Loucy (cell line): ENCODE data around the gene XPNPEP3.
A peak's percentile ranks its signal among the peaks of the same experiment; 100 is the strongest.

Source experiments
- H2AFZ ChIP-seq: fragments of 200-600 bp; sonication (generic); 2 replicates; pipeline ENCODE4 v1.6.0; 2016; ENCODE audit warnings: antibody characterized with exemption, mild to moderate bottlenecking, low read length, moderate library complexity
- H3F3A ChIP-seq: fragments of 200-600 bp; 2 replicates; pipeline ENCODE4 v1.6.0; 2016; ENCODE audit warnings: antibody characterized with exemption, low read depth, mild to moderate bottlenecking
- H3K27me3 ChIP-seq: fragments of 200-600 bp; sonication (generic); 2 replicates; pipeline ENCODE4 v1.6.1; 2014; ENCODE audit warnings: low read length, mild to moderate bottlenecking; ENCODE audit not compliant: insufficient read depth, poor library complexity, severe bottlenecking
- H3K36me3 ChIP-seq: fragments of 200-600 bp; sonication (generic); 2 replicates; pipeline ENCODE4 v1.6.1; 2016; ENCODE audit warnings: low read length; ENCODE audit not compliant: insufficient read depth
- H3K4me1 ChIP-seq: fragments of 200-600 bp; sonication (generic); 2 replicates; pipeline ENCODE4 v1.5.1; 2014; ENCODE audit warnings: low read length, mild to moderate bottlenecking; ENCODE audit not compliant: insufficient read depth, poor library complexity, severe bottlenecking
- H3K4me2 ChIP-seq: fragments of 200-600 bp; sonication (generic); 2 replicates; pipeline ENCODE4 v1.6.0; 2014; ENCODE audit warnings: antibody characterized with exemption, low read length, low read depth, mild to moderate bottlenecking; ENCODE audit not compliant: poor library complexity, severe bottlenecking
- H3K4me3 ChIP-seq: fragments of 200-600 bp; sonication (generic); 2 replicates; pipeline ENCODE4 v1.5.1; 2014; ENCODE audit warnings: low read length, mild to moderate bottlenecking, mixed read lengths; ENCODE audit not compliant: poor library complexity, severe bottlenecking
- H3K79me2 ChIP-seq: fragments of 200-600 bp; sonication (generic); 2 replicates; pipeline ENCODE4 v1.6.1; 2014; ENCODE audit warnings: low read length; ENCODE audit not compliant: insufficient read depth
- H3K9ac ChIP-seq: fragments of 200-600 bp; sonication (generic); 2 replicates; pipeline ENCODE4 v1.6.0; 2014; ENCODE audit warnings: mild to moderate bottlenecking, low read depth, low read length, moderate library complexity; ENCODE audit not compliant: poor library complexity, severe bottlenecking
- H3K9me2 ChIP-seq: fragments of 200-600 bp; sonication (generic); replicated peaks from 2 replicates; pipeline ENCODE4 v1.6.1; 2016; ENCODE audit warnings: low read depth, low read length, mixed read lengths
- H3K9me3 ChIP-seq: fragments of 200-600 bp; sonication (generic); 2 replicates; pipeline ENCODE4 v1.6.1; 2014; ENCODE audit warnings: mild to moderate bottlenecking, antibody characterized with exemption, low read length, low read depth; ENCODE audit not compliant: insufficient read depth
- H4K20me1 ChIP-seq: fragments of 200-600 bp; sonication (generic); 2 replicates; pipeline ENCODE4 v1.6.0; 2014; ENCODE audit warnings: antibody characterized with exemption, low read length, mild to moderate bottlenecking; ENCODE audit not compliant: insufficient read depth, poor library complexity, severe bottlenecking
- EZH2phosphoT487 ChIP-seq: fragments of 200-600 bp; IDR thresholded peaks from 2 replicates; pipeline ENCODE4 v1.6.1; 2018; ENCODE audit warnings: antibody characterized with exemption, mild to moderate bottlenecking, moderate library complexity, borderline replicate concordance
- TF ChIP-seq, protein P1 (sequence below): fragments of 200-600 bp; sonication (generic); conservative IDR thresholded peaks from 2 replicates; pipeline ENCODE4 v1.5.1; 2014; ENCODE audit warnings: mild to moderate bottlenecking, antibody characterized with exemption, low read length

XPNPEP3 gene

DNA sequence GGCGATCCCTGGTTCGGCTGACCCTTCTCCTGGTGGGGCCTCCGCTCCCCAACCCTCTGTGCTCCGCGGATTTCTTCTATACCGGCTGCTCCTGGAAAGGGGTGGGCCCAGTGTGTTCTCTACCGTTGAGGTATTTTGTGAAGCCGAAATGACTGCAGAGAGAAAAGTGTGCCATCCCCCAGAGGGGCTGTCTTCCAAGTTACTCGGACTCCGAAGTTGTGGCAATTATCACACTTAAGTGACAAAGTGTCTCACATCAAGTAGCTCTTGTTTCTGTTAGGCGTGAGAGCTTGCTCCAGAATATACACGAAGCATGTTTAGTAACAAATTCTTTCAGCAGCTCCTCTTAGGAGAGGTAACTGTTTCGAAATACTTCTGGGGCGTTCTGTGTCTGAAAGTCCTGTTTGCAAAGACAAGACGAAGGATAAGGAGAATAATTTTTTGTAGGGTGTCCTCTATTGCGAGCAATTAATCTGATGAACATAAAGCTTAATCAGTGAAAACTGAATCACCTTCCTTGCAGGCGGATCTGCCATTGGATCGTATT is 434 bp downstream of the XPNPEP3 start:
- H2AFZ ChIP-seq: peak overlapping the region; percentile 93
- no peaks in the 10 kb centered on the region for H3K27me3 ChIP-seq
- H3K9me3 ChIP-seq: no peaks in the 10 kb centered on the region
- H4K20me1 ChIP-seq: peaks cover 44% of the 10 kb centered on the region
- H3K4me3 ChIP-seq: peak overlapping the region; percentile 99
- peaks cover 46% of the 10 kb centered on the region for H3K4me1 ChIP-seq
- H3K4me2 ChIP-seq: peak overlapping the region; percentile 92
- H3K79me2 ChIP-seq: peaks cover 75% of the 10 kb centered on the region
- 0 out of 2 replicates have a peak, but pooled peaks cover 2% of the 10 kb centered on the region for H3F3A ChIP-seq
- TF ChIP-seq, protein P1, sequence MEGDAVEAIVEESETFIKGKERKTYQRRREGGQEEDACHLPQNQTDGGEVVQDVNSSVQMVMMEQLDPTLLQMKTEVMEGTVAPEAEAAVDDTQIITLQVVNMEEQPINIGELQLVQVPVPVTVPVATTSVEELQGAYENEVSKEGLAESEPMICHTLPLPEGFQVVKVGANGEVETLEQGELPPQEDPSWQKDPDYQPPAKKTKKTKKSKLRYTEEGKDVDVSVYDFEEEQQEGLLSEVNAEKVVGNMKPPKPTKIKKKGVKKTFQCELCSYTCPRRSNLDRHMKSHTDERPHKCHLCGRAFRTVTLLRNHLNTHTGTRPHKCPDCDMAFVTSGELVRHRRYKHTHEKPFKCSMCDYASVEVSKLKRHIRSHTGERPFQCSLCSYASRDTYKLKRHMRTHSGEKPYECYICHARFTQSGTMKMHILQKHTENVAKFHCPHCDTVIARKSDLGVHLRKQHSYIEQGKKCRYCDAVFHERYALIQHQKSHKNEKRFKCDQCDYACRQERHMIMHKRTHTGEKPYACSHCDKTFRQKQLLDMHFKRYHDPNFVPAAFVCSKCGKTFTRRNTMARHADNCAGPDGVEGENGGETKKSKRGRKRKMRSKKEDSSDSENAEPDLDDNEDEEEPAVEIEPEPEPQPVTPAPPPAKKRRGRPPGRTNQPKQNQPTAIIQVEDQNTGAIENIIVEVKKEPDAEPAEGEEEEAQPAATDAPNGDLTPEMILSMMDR: no peak
- TF ChIP-seq EZH2phosphoT487: no peak
- peak overlapping the region; percentile 95 for H3K9ac ChIP-seq
- H3K36me3 ChIP-seq: no peaks in the 10 kb centered on the region
- no peaks in the 10 kb centered on the region for H3K9me2 ChIP-seq

DNA sequence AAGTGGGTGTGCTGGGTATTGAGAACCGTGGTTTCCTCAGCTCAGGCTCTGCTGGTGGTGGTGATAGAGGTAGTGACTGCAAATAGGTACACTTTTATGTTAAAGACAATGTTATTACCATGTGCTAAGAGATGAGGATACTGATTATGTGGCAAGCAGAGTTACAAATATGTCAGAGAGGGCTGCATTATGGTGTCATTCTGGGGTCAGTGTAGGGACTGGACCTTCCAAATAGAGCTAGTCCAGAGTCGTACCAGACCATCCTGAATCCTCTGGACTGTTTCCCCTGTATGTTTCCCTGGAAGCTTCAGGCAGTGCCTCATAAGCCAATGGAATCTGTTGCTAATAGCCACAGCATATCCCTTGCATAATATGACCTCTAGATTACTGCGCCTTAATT is 5.1 kb downstream of the XPNPEP3 start, which contains the start of gene DNAJB7:
TSS of gene DNAJB7 (minus strand) at position 101 of the 400 bp plus-strand sequence. CDS start 119 bp downstream, outside the sequence.
- Histone ChIP-seq H3K4me3 (no peak within 1 kb of the TSS), H3K27me3 (no peaks in the 10 kb centered on the region), H3K9ac (no peak within 1 kb of the TSS), H3K9me3 (no peaks in the 10 kb centered on the region), H4K20me1 (peaks cover 6% of the 10 kb centered on the region), H3F3A (0 out of 2 replicates have a peak, but pooled peaks cover 2% of the 10 kb centered on the region), H2AFZ (no peak within 1 kb of the TSS), H3K79me2 (peaks cover 33% of the 10 kb centered on the region), H3K9me2 (no peaks in the 10 kb centered on the region), H3K36me3 (no peaks in the 10 kb centered on the region), H3K4me1 (peaks cover 22% of the 10 kb centered on the region), H3K4me2 (no peak within 1 kb of the TSS)
- TF ChIP-seq, protein P1: no peak
- no peak for TF ChIP-seq EZH2phosphoT487

DNA sequence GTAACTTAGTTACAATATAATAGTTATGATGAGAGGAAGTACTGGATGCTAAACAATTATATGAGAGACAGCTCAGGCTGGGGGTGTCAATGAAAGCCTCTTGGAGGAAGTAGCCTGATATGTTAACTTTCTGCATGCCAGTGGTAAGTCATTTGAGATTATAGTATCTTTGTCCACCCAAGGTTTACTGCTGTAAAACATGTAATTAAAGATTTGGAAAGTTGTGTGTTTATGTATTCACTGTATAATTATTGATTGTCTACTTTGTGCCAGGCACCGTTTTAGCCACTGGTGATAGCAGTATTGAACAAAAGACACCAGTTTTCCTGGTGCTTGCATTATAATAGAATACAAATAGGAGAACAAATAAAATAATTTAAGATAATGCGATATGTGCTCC is 5.6 kb downstream of the XPNPEP3 start:
- no peaks in the 10 kb centered on the region for H3K27me3 ChIP-seq
- H3K9me2 ChIP-seq: no peaks in the 10 kb centered on the region
- H3K36me3 ChIP-seq: no peaks in the 10 kb centered on the region
- no peak overlapping the region for H3K4me3 ChIP-seq
- H3K4me2 ChIP-seq: no peak overlapping the region
- H3K9me3 ChIP-seq: no peaks in the 10 kb centered on the region
- H2AFZ ChIP-seq: no peak overlapping the region
- TF ChIP-seq, protein P1: no peak
- TF ChIP-seq EZH2phosphoT487: no peak
- no peaks in the 10 kb centered on the region for H3F3A ChIP-seq
- peaks cover 2% of the 10 kb centered on the region for H4K20me1 ChIP-seq
- H3K9ac ChIP-seq: no peak overlapping the region
- peaks cover 18% of the 10 kb centered on the region for H3K4me1 ChIP-seq
- H3K79me2 ChIP-seq: peaks cover 28% of the 10 kb centered on the region
